GM19455 (cell line): ENCODE results near the gene HOXD3.

Experiments used
- ATAC-seq: cut with Tn5 transposase; IDR thresholded peaks from one replicate; pipeline ENCODE4 v1.9.1; 2021; ENCODE audit not compliant: unreplicated experiment

HOXD3 gene

DNA sequence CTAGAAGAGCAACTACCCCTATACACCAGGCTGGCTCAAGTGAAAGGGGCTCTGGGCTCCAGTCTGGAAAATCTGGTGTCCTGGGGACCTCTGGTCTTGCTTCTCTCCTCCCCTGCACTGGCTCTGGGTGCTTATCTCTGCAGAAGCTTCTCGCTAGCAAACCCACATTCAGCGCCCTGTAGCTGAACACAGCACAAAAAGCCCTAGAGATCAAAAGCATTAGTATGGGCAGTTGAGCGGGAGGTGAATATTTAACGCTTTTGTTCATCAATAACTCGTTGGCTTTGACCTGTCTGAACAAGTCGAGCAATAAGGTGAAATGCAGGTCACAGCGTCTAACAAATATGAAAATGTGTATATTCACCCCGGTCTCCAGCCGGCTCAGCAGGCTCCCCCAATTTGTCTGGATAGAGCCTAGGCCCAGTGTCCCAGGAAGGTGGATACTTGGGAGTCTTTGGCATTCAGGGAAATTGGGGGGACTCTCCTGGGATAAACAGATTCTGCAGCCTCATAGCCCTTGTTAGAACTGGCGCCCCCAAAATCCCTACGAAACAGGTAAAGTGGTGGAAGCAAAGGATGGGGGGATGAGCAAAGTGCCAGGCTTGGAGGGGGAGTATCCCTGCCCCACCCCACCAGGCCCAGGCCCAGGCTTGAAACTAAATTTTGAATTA, 8.2 kb upstream of the HOXD3 start:
- ATAC-seq, result no peak

DNA sequence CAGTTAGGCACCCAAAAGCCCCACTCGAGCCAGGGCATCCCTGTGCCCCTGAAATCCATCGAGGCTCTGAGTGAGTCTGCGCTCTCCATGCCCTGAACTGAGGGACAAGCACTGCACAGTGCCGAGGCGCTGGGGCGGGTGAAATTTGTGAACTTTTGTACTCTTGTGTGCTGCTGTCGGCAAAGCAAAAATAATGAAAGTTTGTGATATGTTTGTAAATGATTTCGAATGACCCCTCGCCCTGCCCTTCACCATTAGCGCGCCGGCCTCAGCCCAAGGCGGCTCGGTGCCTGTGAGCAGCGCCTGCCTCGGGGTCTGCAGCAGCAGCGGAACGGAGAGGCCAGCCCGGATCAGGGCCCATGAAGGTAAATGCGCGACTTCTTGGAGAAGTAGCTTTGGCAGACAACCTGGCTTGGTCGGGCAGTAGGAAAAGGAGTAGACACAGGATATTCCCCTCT, 7.6 kb upstream of the HOXD3 start:
- ATAC-seq, result no peak

DNA sequence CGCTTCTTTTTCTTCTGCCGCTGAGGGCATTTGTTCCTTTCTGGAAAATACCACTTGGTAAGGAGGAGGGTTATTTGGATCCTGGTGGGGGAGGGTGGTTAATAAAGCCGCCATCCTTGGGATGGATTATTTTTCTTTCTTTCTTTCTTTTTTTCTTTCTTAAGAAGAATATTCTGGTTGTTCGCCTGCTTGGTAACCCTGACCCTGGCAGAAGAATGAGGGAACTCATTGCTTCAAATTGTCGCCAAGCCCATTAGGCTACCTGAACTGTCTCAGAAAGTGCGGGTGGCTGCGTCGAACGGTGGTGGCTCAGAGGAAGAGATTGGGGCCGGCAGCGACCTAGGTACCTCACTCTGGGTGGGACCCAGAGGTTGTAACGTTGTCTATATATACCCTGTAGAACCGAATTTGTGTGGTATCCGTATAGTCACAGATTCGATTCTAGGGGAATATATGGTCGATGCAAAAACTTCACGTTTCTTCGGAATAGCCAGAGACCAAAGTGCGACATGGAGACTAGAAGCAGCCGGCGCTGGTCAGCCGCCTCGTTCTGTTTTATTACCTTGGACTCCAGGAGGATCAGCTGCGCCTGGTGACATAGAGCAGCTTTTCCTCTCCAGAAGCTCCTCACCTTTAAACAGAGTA, 7.0 kb upstream of the HOXD3 start:
- no peak for ATAC-seq

- ATAC-seq, result no peak
Measured at GRCh38 chr2:176150584-176151441, 6.3 kb upstream of the HOXD3 start.

DNA sequence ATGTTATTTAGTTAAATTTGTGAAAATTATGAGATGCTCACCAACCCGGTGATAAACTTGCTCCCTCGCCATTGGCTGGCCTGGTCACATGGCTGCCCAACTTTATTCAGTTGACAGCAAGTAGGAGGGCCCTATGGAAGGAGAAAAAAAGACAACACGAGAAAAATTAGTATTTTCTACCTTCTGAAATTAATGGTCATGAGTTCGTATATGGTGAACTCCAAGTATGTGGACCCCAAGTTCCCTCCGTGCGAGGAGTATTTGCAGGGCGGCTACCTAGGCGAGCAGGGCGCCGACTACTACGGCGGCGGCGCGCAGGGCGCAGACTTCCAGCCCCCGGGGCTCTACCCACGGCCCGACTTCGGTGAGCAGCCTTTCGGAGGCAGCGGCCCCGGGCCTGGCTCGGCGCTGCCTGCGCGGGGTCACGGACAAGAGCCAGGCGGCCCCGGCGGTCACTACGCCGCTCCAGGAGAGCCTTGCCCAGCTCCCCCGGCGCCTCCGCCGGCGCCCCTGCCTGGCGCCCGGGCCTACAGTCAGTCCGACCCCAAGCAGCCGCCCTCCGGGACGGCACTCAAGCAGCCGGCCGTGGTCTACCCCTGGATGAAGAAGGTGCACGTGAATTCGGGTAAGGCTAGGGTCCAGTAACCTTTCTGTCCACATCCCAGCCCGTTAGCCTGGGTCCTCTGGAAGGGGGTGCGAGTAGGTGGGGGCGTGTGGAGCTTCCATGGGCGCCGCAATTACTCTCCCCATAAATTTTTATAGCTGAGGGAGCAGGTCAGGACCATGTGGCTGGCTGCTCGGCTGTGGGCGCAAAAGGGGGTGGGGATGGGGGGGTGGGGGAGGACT, 5.4 kb upstream of the HOXD3 start, which contains the start of gene HOXD4:
Gene HOXD4, plus strand, starts transcription at position 109 of the 846 bp plus-strand sequence. Its CDS starts 84 bp downstream, at position 193.
- ATAC-seq, result no peak

DNA sequence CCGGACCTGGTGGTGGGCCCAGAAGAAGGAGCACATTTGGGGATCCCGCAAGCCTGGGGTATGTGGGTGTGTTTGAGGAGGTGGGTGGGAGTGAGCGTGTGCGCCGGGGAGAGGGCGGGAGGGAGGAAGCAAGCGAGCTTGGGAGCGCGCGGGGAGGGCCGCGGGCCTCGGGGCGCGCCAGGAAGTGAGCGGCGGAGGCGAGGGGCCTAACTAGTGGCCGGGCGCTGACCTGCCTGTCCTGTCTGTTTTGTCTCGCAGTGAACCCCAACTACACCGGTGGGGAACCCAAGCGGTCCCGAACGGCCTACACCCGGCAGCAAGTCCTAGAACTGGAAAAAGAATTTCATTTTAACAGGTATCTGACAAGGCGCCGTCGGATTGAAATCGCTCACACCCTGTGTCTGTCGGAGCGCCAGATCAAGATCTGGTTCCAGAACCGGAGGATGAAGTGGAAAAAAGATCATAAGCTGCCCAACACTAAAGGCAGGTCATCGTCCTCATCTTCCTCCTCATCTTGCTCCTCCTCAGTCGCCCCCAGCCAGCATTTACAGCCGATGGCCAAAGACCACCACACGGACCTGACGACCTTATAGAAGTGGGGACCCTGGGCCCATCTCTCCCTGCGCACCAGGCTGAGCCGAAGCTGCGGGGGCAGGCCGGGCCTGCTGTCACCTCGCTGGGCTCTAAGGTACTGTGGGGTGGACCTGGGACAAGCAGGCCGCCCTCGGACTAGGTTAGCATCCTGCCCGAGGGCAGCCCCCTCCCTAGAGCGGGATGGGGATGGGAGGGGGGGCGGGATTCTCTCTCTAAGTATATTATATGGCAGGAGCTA, 4.5 kb upstream of the HOXD3 start:
- ATAC-seq, result no peak

- no peak for ATAC-seq
Measured at GRCh38 chr2:176154576-176155252, 2.4 kb upstream of the HOXD3 start.

- ATAC-seq, result no peak
Measured at GRCh38 chr2:176155356-176156044, 1.6 kb upstream of the HOXD3 start.

- ATAC-seq, result no peak
Measured at GRCh38 chr2:176156301-176156806, 753 bp upstream of the HOXD3 start.

- ATAC-seq, result no peak
Measured at GRCh38 chr2:176157499-176158185, 535 bp downstream of the HOXD3 start.

- ATAC-seq, result no peak
Measured at GRCh38 chr2:176158186-176158591, 1.1 kb downstream of the HOXD3 start.

DNA sequence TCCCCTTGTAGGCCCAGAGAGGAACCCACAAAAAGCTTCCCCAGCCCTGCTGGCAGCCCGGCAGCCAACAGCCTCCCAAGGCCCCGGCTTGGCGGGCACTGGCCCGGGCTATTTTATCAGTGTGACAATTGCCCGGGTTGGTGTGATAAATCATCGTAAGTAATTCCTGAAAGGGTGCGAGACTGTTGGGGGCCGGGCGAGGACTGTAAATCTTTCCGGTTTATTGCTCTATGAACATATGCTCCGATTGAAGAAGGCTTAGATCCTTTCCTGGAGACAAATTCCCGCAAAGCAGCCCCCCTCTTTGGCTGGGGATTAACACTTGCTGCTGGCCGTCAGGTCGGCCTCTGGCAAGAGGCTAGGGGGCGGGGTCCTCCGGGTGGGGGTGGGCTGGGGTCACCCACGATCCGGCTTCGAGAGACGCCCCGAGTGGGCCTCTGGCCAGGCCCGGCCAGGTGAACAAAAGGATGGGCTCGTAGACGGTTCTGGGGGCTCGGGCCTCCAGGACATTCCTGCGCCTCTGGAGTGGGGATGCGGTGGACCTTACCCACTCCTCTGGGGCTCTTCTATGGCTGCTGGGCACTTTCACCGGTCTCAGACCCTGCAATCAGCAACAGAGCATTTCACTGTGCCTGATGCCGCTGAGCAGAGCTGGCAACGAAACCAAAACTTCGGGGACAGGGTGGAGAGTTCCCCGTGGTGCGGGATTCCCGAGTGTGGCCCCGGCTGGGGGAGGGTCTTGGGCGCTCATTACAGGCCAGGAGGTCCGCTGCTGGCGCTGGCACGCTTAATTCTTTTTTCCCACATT, 2.0 kb downstream of the HOXD3 start:
- ATAC-seq, result no peak

GRCh38 chr2:176159663-176160250, 2.6 kb downstream of the HOXD3 start:
- no peak for ATAC-seq

DNA sequence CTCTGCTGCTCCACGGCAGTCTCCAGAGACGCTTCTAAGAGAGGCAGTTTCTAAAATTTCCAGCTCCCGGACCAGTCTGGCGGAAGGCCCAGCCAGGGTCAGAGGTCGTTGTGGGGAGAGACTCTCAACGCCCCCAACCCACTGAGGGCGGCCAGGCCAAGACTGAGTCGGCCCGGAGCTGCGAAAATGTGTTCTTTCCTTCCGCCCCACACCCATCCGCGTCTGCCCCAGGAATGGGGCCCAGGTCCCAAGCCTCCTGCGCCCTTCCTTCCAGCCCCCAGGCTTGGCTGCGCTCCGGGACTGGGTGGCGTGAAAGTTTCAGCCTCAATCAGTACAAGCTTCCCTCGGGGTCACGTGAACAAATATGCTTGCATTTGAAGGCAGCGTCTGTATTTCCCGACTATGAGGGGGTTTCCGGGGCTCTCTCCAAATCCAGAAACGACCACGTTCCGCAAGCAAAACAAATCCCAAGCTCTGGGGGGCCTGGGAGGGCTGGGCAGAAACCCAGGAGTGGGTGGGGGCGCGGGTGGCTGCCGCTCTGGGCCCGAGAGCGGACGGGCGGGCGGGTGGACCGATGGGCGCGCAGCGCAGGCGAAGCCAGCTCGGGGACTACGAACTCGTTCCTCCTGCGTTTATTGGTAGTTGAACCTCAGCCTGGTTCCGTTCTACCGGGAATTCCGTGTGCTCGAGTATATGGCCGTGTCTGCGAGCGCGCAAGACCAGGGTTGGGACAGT, 3.3 kb downstream of the HOXD3 start:
- ATAC-seq, result no peak

GRCh38 chr2:176160986-176161824, 4.1 kb downstream of the HOXD3 start:
- no peak for ATAC-seq
